HG02571 (cell line): ENCODE data around the gene KCNJ12.
A peak's percentile ranks its signal among the peaks of the same experiment; 100 is the strongest.
"Not testable (repeated sequence)": the region's sequence is repeated elsewhere in the genome, so short reads cannot be mapped to it uniquely, and the experiment has no call there.

Experiments
- ATAC-seq: cut with Tn5 transposase; IDR thresholded peaks from one replicate; pipeline ENCODE4 v1.9.1; 2021; ENCODE audit warnings: mild to moderate bottlenecking, moderate library complexity; ENCODE audit not compliant: unreplicated experiment

The KCNJ12 gene

GRCh38 chr17:21436883-21437836 is 61.0 kb downstream of the KCNJ12 start:
- ATAC-seq = not testable (repeated sequence)

- not testable (repeated sequence) for ATAC-seq
Measured at GRCh38 chr17:21438316-21439014, 62.3 kb downstream of the KCNJ12 start.

GRCh38 chr17:21439015-21439336 is 62.8 kb downstream of the KCNJ12 start:
- not testable (repeated sequence) for ATAC-seq

GRCh38 chr17:21445091-21445650 is 69.0 kb downstream of the KCNJ12 start:
- ATAC-seq = no peak

- ATAC-seq = not testable (repeated sequence)
Measured at GRCh38 chr17:21447552-21447951, 71.4 kb downstream of the KCNJ12 start.

GRCh38 chr17:21449891-21450290 is 73.7 kb downstream of the KCNJ12 start:
- not testable (repeated sequence) for ATAC-seq

- no peak for ATAC-seq
Measured at GRCh38 chr17:21451975-21452374, 75.8 kb downstream of the KCNJ12 start.

- ATAC-seq = no peak
Measured at GRCh38 chr17:21452377-21453143, 76.4 kb downstream of the KCNJ12 start.

GRCh38 chr17:21453144-21453898 is 77.2 kb downstream of the KCNJ12 start:
- no peak for ATAC-seq

GRCh38 chr17:21454006-21454405 is 77.8 kb downstream of the KCNJ12 start:
- ATAC-seq = not testable (repeated sequence)

- no peak for ATAC-seq
Measured at GRCh38 chr17:21454441-21454840, 78.3 kb downstream of the KCNJ12 start.

GRCh38 chr17:21455761-21456160 is 79.6 kb downstream of the KCNJ12 start:
- no peak for ATAC-seq

GRCh38 chr17:21456449-21456848 is 80.3 kb downstream of the KCNJ12 start:
- ATAC-seq = not testable (repeated sequence)

GRCh38 chr17:21457051-21458026 is 81.2 kb downstream of the KCNJ12 start:
- ATAC-seq = peak; percentile 73

GRCh38 chr17:21458054-21458453 is 81.9 kb downstream of the KCNJ12 start:
- ATAC-seq = no peak

- no peak for ATAC-seq
Measured at GRCh38 chr17:21459536-21459935, 83.4 kb downstream of the KCNJ12 start.

GRCh38 chr17:21460358-21460757 is 84.2 kb downstream of the KCNJ12 start:
- no peak for ATAC-seq

- ATAC-seq = no peak
Measured at GRCh38 chr17:21462237-21462636, 86.1 kb downstream of the KCNJ12 start.

GRCh38 chr17:21463204-21463661 is 87.1 kb downstream of the KCNJ12 start:
- ATAC-seq = no peak
